ENCODE measurements around the gene ANTKMT.

ANTKMT gene

GRCh38 chr16:767743-768235 lies 46.8 kb downstream of the ANTKMT start:
- Histone ChIP-seq H3K9me3 (ENCODE audit: control insufficient read depth, low read length) (no peaks in the 10 kb centered on the region), H3K4me3 (ENCODE audit: low read length) (no peak overlapping the region), H3K36me3 (ENCODE audit: control insufficient read depth, insufficient read depth, low read length, severe bottlenecking) (no peaks in the 10 kb centered on the region), H3K9ac (ENCODE audit: low read length) (no peak overlapping the region), H3K27me3 (replicated peaks; ENCODE audit: control insufficient read depth, insufficient read depth, low read length) (peaks cover 10% of the 10 kb centered on the region), H3K4me1 (ENCODE audit: control insufficient read depth, insufficient read depth, low read length) (no peaks in the 10 kb centered on the region)
- no peak for DNase-seq (ENCODE audit: low read depth)

GRCh38 chr16:768428-768827 lies 47.5 kb downstream of the ANTKMT start:
- no peak for DNase-seq (ENCODE audit: low read depth)
- H3K4me1 ChIP-seq (ENCODE audit: control insufficient read depth, insufficient read depth, low read length): no peaks in the 10 kb centered on the region
- H3K9ac ChIP-seq (ENCODE audit: low read length): no peak overlapping the region
- H3K9me3 ChIP-seq (ENCODE audit: control insufficient read depth, low read length): no peaks in the 10 kb centered on the region
- peaks cover 7% of the 10 kb centered on the region for H3K27me3 ChIP-seq (replicated peaks; ENCODE audit: control insufficient read depth, insufficient read depth, low read length)
- no peak overlapping the region for H3K4me3 ChIP-seq (ENCODE audit: low read length)
- no peaks in the 10 kb centered on the region for H3K36me3 ChIP-seq (ENCODE audit: control insufficient read depth, insufficient read depth, low read length, severe bottlenecking)

DNA sequence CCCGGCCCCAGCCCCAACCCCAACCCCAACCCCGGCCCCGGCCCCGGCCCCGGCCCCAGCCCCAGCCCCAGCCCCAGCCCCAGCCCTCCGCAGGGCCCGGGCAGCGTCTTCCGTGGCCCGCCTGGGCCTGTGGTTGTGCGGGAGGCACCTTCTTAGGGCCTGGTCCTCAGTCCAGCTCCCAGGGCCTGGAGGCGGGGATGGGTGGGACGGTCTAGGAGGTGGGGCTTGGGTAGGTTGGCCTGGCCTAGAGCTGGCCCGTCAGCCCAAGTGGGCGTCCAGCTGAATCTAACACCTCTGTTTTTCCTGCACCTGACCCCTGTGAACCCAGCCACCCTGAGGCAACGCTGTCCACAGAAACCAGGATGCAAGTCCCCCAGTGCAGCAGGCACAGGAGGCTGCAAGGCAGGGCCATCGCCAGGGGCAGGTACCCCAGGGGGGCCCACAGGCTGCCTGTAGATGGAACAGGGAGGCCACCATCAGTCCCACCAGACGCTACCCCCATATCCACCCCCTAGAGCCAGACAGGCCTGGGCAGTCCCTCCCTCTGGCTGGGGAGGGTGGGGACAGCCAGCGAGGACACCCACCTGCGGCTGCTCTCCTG lies 48.3 kb downstream of the ANTKMT start:
- H3K9ac ChIP-seq (ENCODE audit: low read length): no peak overlapping the region
- no peak overlapping the region for H3K4me3 ChIP-seq (ENCODE audit: low read length)
- H3K27me3 ChIP-seq (replicated peaks; ENCODE audit: control insufficient read depth, insufficient read depth, low read length): peaks cover 7% of the 10 kb centered on the region
- no peaks in the 10 kb centered on the region for H3K36me3 ChIP-seq (ENCODE audit: control insufficient read depth, insufficient read depth, low read length, severe bottlenecking)
- DNase-seq (ENCODE audit: low read depth): no peak
- no peaks in the 10 kb centered on the region for H3K4me1 ChIP-seq (ENCODE audit: control insufficient read depth, insufficient read depth, low read length)
- no peaks in the 10 kb centered on the region for H3K9me3 ChIP-seq (ENCODE audit: control insufficient read depth, low read length)

DNA sequence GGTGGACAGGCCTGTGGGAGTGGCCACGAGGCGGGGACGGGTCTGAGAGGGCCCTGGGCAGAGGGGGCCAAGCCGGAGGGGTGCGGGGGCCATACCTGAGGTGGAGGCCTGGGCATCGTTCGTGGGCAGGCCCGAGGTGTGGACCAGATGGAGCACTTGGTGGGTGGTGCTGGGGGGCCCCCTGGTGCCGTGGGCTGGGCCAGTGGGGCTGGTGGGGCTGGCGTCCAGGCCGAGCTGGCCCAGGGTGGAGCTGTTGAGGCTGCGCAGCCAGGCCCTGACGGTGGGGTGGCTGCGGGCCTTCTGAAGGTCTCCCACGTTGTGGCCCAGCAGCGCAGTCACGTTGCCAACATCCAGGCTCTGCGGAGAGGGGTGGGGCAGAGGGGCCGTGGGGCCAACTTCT lies 49.0 kb downstream of the ANTKMT start:
- Histone ChIP-seq H3K9ac (ENCODE audit: low read length) (no peak overlapping the region), H3K27me3 (replicated peaks; ENCODE audit: control insufficient read depth, insufficient read depth, low read length) (peaks cover 7% of the 10 kb centered on the region), H3K36me3 (ENCODE audit: control insufficient read depth, insufficient read depth, low read length, severe bottlenecking) (no peaks in the 10 kb centered on the region), H3K9me3 (ENCODE audit: control insufficient read depth, low read length) (no peaks in the 10 kb centered on the region), H3K4me1 (ENCODE audit: control insufficient read depth, insufficient read depth, low read length) (no peaks in the 10 kb centered on the region), H3K4me3 (ENCODE audit: low read length) (no peak overlapping the region)
- no peak for DNase-seq (ENCODE audit: low read depth)

DNA sequence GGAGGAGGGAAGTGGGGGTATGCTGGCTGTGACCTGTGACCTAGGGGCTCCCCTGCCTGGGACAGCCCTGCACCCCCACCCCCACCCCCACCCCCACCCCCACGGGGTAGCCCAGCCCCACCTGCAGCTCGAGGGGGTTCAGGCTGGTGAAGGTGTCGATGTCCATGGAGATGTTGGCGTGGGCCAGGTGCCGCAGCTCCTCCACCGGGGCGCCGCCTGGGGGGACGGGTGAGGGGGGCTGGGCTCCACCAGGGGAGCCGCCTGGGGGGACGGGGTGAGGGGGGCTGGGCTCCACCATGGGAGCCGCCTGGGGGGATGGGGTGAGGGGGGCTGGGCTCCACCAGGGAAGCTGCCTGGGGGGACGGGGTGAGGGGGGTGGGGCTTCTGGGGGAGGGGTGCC lies 49.5 kb downstream of the ANTKMT start:
- no peak for DNase-seq (ENCODE audit: low read depth)
- H3K9ac ChIP-seq (ENCODE audit: low read length): no peak overlapping the region
- H3K36me3 ChIP-seq (ENCODE audit: control insufficient read depth, insufficient read depth, low read length, severe bottlenecking): no peaks in the 10 kb centered on the region
- H3K4me1 ChIP-seq (ENCODE audit: control insufficient read depth, insufficient read depth, low read length): no peaks in the 10 kb centered on the region
- H3K9me3 ChIP-seq (ENCODE audit: control insufficient read depth, low read length): no peaks in the 10 kb centered on the region
- peaks cover 7% of the 10 kb centered on the region for H3K27me3 ChIP-seq (replicated peaks; ENCODE audit: control insufficient read depth, insufficient read depth, low read length)
- no peak overlapping the region for H3K4me3 ChIP-seq (ENCODE audit: low read length)
